H1 (cell line): ENCODE results near the gene KRT222.

ENCODE experiments used
- EP300 ChIP-seq, 2 experiments: IDR thresholded peaks; 1 replicate in 1 of 2; 2 replicates in 1 of 2; pipeline ENCODE4 v1.6.1; 2011 to 2012; ENCODE audit warnings: low read depth in 2 of 2, low read length in 2 of 2, mild to moderate bottlenecking in 2 of 2, borderline replicate concordance in 1 of 2, inconsistent platforms in 1 of 2, moderate library complexity in 1 of 2
- EZH2 ChIP-seq: fragments of 200-600 bp; sonication (generic); IDR thresholded peaks from 2 replicates; pipeline ENCODE4 v1.7.1; 2012; ENCODE audit warnings: low read depth, mild to moderate bottlenecking, moderate library complexity, low read length, inconsistent platforms; ENCODE audit not compliant: severe bottlenecking
- FOSL1 ChIP-seq: IDR thresholded peaks from 2 replicates; pipeline ENCODE4 v1.6.1; 2011; ENCODE audit warnings: mild to moderate bottlenecking, low read depth, low read length, moderate library complexity; ENCODE audit not compliant: insufficient read depth
- PHF8 ChIP-seq: fragments of 200-600 bp; sonication (generic); conservative IDR thresholded peaks from 2 replicates; pipeline ENCODE4 v1.7.1; 2012; ENCODE audit warnings: low read depth, mild to moderate bottlenecking, inconsistent platforms, low read length, moderate library complexity
- POLR2A ChIP-seq, 2 experiments: IDR thresholded peaks; 1 replicate in 1 of 2; 2 replicates in 1 of 2; pipeline ENCODE4 v1.6.1; 2011; ENCODE audit warnings: low read depth in 2 of 2, low read length in 2 of 2, mild to moderate bottlenecking in 2 of 2; ENCODE audit errors: control extremely low read depth in 1 of 2
- POLR2AphosphoS5 ChIP-seq: IDR thresholded peaks from 2 replicates; pipeline ENCODE4 v1.6.1; 2011; ENCODE audit warnings: low read depth, low read length
- YY1 ChIP-seq: IDR thresholded peaks from 2 replicates; pipeline ENCODE4 v1.6.1; 2011; ENCODE audit warnings: low read depth, mild to moderate bottlenecking, low read length
- TF ChIP-seq, protein P1 (sequence below), 3 experiments: IDR thresholded peaks; 1 replicate in 2 of 3; 2 replicates in 1 of 3; pipeline versions ENCODE4 v1.5.1 to v1.6.1; 2011; ENCODE audit warnings: low read length in 3 of 3, mild to moderate bottlenecking in 3 of 3, inconsistent platforms in 2 of 3, low read depth in 1 of 3, moderate library complexity in 1 of 3; ENCODE audit not compliant: insufficient read depth in 1 of 3; ENCODE audit errors: control extremely low read depth in 1 of 3

DNA sequence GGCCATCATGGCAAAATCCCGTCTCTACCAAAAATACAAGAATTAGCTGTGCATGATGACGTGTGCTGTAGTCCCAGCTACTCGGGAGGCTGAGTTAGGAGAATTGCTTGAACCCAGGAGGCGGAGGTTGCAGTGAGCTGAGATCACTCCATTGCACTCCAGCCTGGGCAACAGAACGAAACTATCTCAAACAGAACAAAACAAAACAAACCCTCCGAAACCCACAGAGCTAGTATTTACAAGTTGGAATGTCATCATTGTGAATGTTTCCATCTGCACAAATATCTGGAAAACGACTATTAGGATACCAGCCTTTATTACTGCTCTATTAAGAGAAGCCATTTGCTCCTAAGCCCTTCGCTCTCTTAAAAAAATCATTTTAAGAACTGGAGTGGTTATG lies 43.4 kb downstream of the KRT222 start:
- TF ChIP-seq POLR2AphosphoS5 (no peak), PHF8 (no peak), EZH2 (no peak), EP300 (IDR thresholded peaks at IDR 0.05; ENCODE audit: borderline replicate concordance in 1 of 2, low read depth in 2 of 2, low read length in 2 of 2) (no peak), YY1 (no peak), FOSL1 (no peak), POLR2A (IDR thresholded peaks at IDR 0.05; ENCODE audit: control extremely low read depth in 1 of 2, low read depth in 2 of 2, low read length in 2 of 2) (no peak)
- TF ChIP-seq, protein P1, sequence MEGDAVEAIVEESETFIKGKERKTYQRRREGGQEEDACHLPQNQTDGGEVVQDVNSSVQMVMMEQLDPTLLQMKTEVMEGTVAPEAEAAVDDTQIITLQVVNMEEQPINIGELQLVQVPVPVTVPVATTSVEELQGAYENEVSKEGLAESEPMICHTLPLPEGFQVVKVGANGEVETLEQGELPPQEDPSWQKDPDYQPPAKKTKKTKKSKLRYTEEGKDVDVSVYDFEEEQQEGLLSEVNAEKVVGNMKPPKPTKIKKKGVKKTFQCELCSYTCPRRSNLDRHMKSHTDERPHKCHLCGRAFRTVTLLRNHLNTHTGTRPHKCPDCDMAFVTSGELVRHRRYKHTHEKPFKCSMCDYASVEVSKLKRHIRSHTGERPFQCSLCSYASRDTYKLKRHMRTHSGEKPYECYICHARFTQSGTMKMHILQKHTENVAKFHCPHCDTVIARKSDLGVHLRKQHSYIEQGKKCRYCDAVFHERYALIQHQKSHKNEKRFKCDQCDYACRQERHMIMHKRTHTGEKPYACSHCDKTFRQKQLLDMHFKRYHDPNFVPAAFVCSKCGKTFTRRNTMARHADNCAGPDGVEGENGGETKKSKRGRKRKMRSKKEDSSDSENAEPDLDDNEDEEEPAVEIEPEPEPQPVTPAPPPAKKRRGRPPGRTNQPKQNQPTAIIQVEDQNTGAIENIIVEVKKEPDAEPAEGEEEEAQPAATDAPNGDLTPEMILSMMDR (IDR thresholded peaks at IDR 0.05; ENCODE audit: control extremely low read depth in 1 of 3, insufficient read depth in 1 of 3, low read depth in 1 of 3, low read length in 3 of 3): no peak
